OCI-LY3 (cell line): ENCODE data around the gene MRGPRE.

Experiments
- H2AFZ ChIP-seq: fragments of 200-600, 300-600 bp; shearing (Covaris generic); 2 replicates; pipeline ENCODE4 v1.6.0; 2014; ENCODE audit warnings: antibody characterized with exemption, low read depth, low read length
- H3K27ac ChIP-seq: fragments of 200-600, 300-600 bp; sonication (generic); 2 replicates; pipeline ENCODE4 v1.5.1; 2014; ENCODE audit warnings: mild to moderate bottlenecking, low read length, moderate library complexity, mixed read lengths
- H3K27me3 ChIP-seq: fragments of 200-600, 300-600 bp; sonication (generic); 2 replicates; pipeline ENCODE4 v1.6.1; 2014; ENCODE audit warnings: low read depth, low read length, mixed read lengths
- H3K36me3 ChIP-seq: fragments of 200-600, 300-600 bp; sonication (generic); replicated peaks from 2 replicates; pipeline ENCODE3; 2014; ENCODE audit warnings: low read depth, low read length, mixed read lengths
- H3K4me1 ChIP-seq: fragments of 300-600, 200-600 bp; sonication (generic); 2 replicates; pipeline ENCODE4 v1.6.1; 2014; ENCODE audit warnings: low read length, mixed read lengths
- H3K4me2 ChIP-seq: fragments of 200-600, 300-600 bp; sonication (generic); 2 replicates; pipeline ENCODE4 v1.6.1; 2014; ENCODE audit warnings: low read length, mixed read lengths
- H3K4me3 ChIP-seq: fragments of 300-600, 200-600 bp; sonication (generic); 2 replicates; pipeline ENCODE4 v1.5.1; 2014; ENCODE audit warnings: antibody characterized with exemption, mild to moderate bottlenecking, low read length, moderate library complexity
- H3K79me2 ChIP-seq: fragments of 300-600, 200-600 bp; shearing (Covaris generic); 2 replicates; pipeline ENCODE4 v1.6.1; 2014; ENCODE audit warnings: mild to moderate bottlenecking, low read length, mixed read lengths
- H3K9ac ChIP-seq: fragments of 300-600, 200-600 bp; shearing (Covaris generic); 2 replicates; pipeline ENCODE4 v1.6.0; 2014; ENCODE audit warnings: mild to moderate bottlenecking, low read length, moderate library complexity
- H3K9me3 ChIP-seq: fragments of 200-600, 300-600 bp; shearing (Covaris generic); 2 replicates; pipeline ENCODE4 v1.6.1; 2014; ENCODE audit warnings: low read length, mixed read lengths; ENCODE audit not compliant: insufficient read depth
- H4K20me1 ChIP-seq: fragments of 200-600, 300-600 bp; sonication (generic); 2 replicates; pipeline ENCODE4 v1.6.1; 2016; ENCODE audit warnings: low read length, mixed read lengths; ENCODE audit not compliant: insufficient read depth
- EZH2phosphoT487 ChIP-seq: fragments of 200-600 bp; shearing (Covaris generic); IDR thresholded peaks from 2 replicates; pipeline ENCODE4 v1.6.1; 2018; ENCODE audit warnings: antibody characterized with exemption, mixed run types, low read depth
- TF ChIP-seq, protein P1 (sequence below): fragments of 200-600, 300-600 bp; sonication (generic); IDR thresholded peaks from 2 replicates; pipeline ENCODE4 v1.5.1; 2014; ENCODE audit warnings: antibody characterized with exemption, low read length, low read depth

The MRGPRE gene

DNA sequence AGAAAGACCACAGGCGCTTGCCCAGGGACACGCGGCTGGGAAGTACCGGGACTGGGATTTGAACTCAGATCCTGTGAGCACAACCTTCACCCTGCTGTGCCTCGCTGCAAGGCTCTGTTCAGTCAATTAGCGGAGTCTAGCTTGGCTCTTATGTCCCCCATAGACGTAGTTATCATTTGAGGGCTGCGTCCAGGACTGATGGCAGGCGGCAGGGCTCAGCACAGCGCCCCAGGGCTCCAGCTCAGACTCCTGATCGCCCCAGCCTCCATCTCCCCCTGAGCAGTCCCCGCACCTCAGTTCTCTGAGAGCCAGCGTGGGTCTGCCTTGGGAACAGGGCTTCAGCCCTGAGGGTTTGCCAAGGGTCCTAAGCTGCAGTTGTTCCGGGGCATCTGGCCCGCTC lies 33.4 kb downstream of the MRGPRE start:
- Histone ChIP-seq H3K27ac (no peak overlapping the region), H3K36me3 (no peaks in the 10 kb centered on the region), H4K20me1 (no peaks in the 10 kb centered on the region), H3K4me1 (no peaks in the 10 kb centered on the region), H3K4me2 (no peak overlapping the region), H3K9me3 (no peaks in the 10 kb centered on the region), H3K79me2 (no peaks in the 10 kb centered on the region), H3K4me3 (no peak overlapping the region), H3K27me3 (peaks cover 5% of the 10 kb centered on the region; the same call in 1 of the 2 replicates), H3K9ac (no peak overlapping the region), H2AFZ (no peak overlapping the region)
- no peak for TF ChIP-seq EZH2phosphoT487
- TF ChIP-seq, protein P1, sequence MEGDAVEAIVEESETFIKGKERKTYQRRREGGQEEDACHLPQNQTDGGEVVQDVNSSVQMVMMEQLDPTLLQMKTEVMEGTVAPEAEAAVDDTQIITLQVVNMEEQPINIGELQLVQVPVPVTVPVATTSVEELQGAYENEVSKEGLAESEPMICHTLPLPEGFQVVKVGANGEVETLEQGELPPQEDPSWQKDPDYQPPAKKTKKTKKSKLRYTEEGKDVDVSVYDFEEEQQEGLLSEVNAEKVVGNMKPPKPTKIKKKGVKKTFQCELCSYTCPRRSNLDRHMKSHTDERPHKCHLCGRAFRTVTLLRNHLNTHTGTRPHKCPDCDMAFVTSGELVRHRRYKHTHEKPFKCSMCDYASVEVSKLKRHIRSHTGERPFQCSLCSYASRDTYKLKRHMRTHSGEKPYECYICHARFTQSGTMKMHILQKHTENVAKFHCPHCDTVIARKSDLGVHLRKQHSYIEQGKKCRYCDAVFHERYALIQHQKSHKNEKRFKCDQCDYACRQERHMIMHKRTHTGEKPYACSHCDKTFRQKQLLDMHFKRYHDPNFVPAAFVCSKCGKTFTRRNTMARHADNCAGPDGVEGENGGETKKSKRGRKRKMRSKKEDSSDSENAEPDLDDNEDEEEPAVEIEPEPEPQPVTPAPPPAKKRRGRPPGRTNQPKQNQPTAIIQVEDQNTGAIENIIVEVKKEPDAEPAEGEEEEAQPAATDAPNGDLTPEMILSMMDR = no peak

DNA sequence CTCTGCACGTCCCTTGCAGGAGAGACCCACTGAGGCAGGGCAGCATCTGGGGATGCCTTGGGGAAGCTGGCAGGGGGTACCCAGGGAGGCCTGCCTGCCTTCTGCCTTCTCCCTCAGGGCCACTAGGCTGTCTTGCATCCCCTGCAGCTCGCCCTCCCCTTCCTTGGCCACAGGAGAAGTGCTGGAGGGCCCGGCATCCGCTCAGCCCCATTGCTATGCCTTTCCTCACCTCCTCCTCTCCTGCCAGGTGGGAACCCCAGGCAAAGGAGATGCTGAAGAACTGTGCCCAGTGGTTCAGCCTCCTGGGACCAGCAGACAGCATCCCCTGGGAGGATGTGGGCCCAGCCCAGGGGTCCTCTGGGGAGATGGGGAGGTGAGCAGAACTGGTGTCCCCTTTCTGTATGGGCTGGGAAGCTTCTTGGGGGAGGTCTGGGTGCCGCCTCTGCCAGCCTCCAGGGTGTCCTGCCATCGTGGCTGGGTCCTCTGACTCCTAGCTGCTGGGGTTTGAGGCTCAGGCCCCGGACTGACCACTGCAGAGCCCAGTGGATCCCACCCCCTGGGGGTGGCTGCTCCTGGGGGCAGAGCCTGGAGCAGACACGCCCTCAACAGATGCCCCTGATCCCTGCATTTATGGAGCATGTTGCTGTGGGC lies 34.2 kb downstream of the MRGPRE start:
- Histone ChIP-seq H3K9ac (no peak overlapping the region), H3K4me1 (no peaks in the 10 kb centered on the region), H3K27me3 (peaks cover 5% of the 10 kb centered on the region; the same call in 1 of the 2 replicates), H3K4me3 (no peak overlapping the region), H3K9me3 (no peaks in the 10 kb centered on the region), H4K20me1 (no peaks in the 10 kb centered on the region), H3K4me2 (no peak overlapping the region), H3K27ac (no peak overlapping the region), H2AFZ (no peak overlapping the region), H3K79me2 (no peaks in the 10 kb centered on the region), H3K36me3 (no peaks in the 10 kb centered on the region)
- TF ChIP-seq, protein P1 = no peak
- no peak for TF ChIP-seq EZH2phosphoT487

DNA sequence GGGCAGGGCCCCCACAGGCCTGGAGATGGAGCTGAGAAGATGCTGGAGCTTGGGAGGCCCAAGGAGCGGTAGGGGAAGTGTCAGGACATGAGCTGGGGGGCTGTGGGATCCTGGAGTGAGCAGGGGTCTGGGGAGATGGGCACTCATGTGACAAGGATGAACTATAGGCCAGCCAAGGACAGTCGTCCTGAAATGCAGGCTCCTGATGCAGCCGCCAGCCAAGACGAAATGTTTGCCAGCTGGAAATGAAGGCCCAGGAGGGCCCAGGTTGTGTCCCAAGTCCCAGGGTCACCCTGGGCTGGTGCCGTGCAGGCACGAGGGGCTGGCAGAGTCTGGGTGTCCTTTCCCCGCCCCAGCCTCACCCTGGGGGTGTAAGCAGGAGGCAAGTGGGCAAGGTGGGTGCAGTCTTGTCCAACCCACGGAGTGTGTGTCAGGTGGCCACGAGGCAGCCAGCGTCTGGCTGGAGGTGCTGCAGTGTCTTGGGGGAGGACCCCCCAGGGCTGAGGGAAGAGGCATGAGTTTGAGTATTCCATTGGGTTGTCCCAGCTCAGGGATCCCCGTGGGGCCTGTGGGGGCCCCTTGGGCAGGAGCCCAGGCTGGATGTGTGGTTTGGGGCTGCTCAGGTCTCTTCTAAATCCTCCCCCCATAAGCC lies 35.0 kb downstream of the MRGPRE start:
- no peak overlapping the region for H3K27ac ChIP-seq
- no peaks in the 10 kb centered on the region for H3K36me3 ChIP-seq
- H3K4me2 ChIP-seq = no peak overlapping the region
- no peaks in the 10 kb centered on the region for H3K79me2 ChIP-seq
- no peaks in the 10 kb centered on the region for H3K4me1 ChIP-seq
- H3K9ac ChIP-seq = no peak overlapping the region
- no peaks in the 10 kb centered on the region for H4K20me1 ChIP-seq
- H3K9me3 ChIP-seq = no peaks in the 10 kb centered on the region
- peaks cover 5% of the 10 kb centered on the region; the same call in 1 of the 2 replicates for H3K27me3 ChIP-seq
- no peak for TF ChIP-seq EZH2phosphoT487
- TF ChIP-seq, protein P1 = no peak
- no peak overlapping the region for H2AFZ ChIP-seq
- H3K4me3 ChIP-seq = no peak overlapping the region

DNA sequence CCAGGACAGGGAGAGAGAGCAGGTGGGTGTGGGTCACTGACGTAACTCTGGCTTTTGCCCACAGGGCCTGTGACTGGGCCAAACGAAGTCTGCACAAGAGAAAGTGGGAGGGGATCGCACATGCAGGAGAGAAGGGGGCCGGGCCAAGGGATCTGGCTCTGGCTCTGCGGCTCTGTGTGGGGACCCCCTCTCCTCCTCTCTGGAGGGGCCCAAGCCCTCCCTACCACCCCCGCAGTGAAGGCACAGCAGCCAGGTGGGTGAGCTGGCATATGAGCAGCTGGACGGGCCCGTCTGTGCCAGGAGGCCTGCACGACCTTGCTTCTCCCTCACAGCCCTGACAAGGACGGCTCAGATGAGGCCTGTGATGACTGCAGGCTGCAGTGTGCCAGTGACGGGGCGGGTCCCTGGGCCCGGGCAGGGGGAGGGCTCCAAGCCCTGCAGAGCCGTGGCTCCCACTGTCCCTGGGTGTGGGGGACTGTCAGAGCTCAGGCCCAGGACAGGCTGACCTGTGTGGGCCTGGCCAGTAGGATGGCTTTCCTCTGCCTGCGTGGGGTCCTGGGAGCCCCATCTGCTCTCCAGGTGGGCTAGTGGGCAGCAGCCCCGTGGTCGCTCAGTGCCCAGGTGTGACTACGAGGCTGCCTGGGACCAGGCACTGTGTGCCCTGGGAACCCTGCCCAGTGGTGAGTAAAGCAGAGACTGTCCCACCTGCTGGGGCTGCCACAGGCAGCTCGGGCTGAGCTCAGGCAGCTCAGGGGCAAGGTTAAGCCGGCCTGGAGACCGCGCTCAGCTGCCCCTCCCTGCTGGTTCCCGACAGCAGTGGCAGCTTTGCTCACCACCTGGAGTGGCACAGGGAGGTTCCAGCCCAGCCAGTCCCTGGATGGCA lies 35.8 kb downstream of the MRGPRE start:
- H3K27ac ChIP-seq = no peak overlapping the region
- no peak overlapping the region for H3K4me3 ChIP-seq
- H3K4me2 ChIP-seq = no peak overlapping the region
- H3K79me2 ChIP-seq = no peaks in the 10 kb centered on the region
- no peak overlapping the region for H2AFZ ChIP-seq
- H3K9ac ChIP-seq = no peak overlapping the region
- TF ChIP-seq, protein P1 = no peak
- TF ChIP-seq EZH2phosphoT487 = no peak
- no peaks in the 10 kb centered on the region for H4K20me1 ChIP-seq
- H3K4me1 ChIP-seq = no peaks in the 10 kb centered on the region
- H3K9me3 ChIP-seq = no peaks in the 10 kb centered on the region
- H3K27me3 ChIP-seq = peaks cover 5% of the 10 kb centered on the region; the same call in 1 of the 2 replicates
- no peaks in the 10 kb centered on the region for H3K36me3 ChIP-seq
